Thoracic aorta (tissue), 2 donors: ENCODE data around the gene PHF1. TPM values are rescaled to one million over a fixed set of nuclear protein-coding genes. Genes with fewer than 3 reads are reported as not detected.
"Not testable (repeated sequence)": the region's sequence is repeated elsewhere in the genome, so short reads cannot be mapped to it uniquely, and the experiment has no call there.

Experiments
- ATAC-seq: fragments of 150-250 bp; one replicate; pipeline ENCODE4 v1.8.0; 2017; ENCODE audit warnings: low read depth; ENCODE audit not compliant: insufficient number of reproducible peaks, low FRiP score
- DNase-seq: peaks from one replicate; pipeline ENCODE4 v3.0.0-alpha.2; 2020; ENCODE audit warnings: low spot score
- H3K27ac ChIP-seq, 2 donors: fragments of 200-600 bp; sonication (generic); 1 replicate in 1 of 2; 2 replicates in 1 of 2; pipeline ENCODE4 v1.5.1; 2016; ENCODE audit warnings: mild to moderate bottlenecking in 2 of 2, moderate library complexity in 2 of 2
- H3K27me3 ChIP-seq: fragments of 200-600 bp; sonication (generic); replicated peaks from 2 replicates; pipeline ENCODE4 v1.6.0; 2016; ENCODE audit warnings: mild to moderate bottlenecking; ENCODE audit not compliant: insufficient read depth
- H3K36me3 ChIP-seq: fragments of 200-600 bp; sonication (generic); one replicate; pipeline ENCODE4 v1.5.1; 2016
- H3K4me1 ChIP-seq, 2 donors: fragments of 200-600 bp; sonication (generic); 1 replicate in 1 of 2; 2 replicates in 1 of 2; pipeline versions ENCODE4 v1.5.1 to v1.6.0; 2016; ENCODE audit warnings: low read depth in 2 of 2, mild to moderate bottlenecking in 1 of 2; ENCODE audit not compliant: control insufficient read depth in 1 of 2
- H3K4me3 ChIP-seq: fragments of 200-600 bp; sonication (generic); 2 replicates; pipeline ENCODE4 v1.5.1; 2016; ENCODE audit warnings: mild to moderate bottlenecking
- H3K9me3 ChIP-seq: fragments of 200-600 bp; sonication (generic); 2 replicates; pipeline ENCODE4 v1.5.1; 2016
- CTCF ChIP-seq: fragments of 200-600 bp; sonication (generic); IDR thresholded peaks from one replicate; pipeline ENCODE4 v1.5.1; 2019; ENCODE audit warnings: antibody characterized with exemption
- total RNA-seq, 2 donors: library from RNA; depleted of rRNA; stranded (reverse); fragments of >200 nt; gene quantifications; one replicate each; pipeline versions ENCODE4 v1.1.0 to v1.2.3, GENCODE V29; 2016

Gene PHF1
- total RNA-seq, 2 donors from 2014 or later, result 82.0 to 104 TPM

DNA sequence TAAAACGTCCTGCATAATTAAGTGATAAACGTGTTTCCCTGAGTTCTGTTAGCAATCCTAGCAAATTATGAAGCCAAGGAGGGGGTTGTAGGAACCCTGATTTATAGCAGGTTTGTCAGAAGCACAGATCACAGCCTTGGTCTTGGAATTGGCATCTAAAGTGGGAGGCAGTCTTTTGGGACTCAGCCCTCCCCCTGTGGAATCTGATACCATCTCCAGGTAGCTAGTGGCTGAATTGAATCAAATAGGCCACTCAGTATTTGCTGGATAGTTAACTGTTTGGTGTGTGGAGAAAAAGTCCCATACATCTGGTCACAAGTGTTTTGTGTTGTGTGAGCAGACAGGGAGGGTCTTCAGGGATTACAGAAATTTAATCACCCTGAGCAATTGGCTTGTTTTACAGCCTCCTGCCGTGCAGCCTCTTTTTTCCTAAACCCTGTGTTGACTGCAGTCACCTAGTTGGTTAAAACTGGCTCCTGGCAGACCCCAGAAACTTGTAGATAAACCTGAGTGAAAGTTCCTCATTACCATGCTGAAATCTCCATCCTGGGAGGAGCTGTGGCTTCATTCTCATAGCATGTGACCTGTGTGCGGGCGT, 38.2 kb upstream of the PHF1 start:
- no peak overlapping the region for H3K4me3 ChIP-seq
- ATAC-seq (no peak), DNase-seq (no peak)
- H3K36me3 ChIP-seq, result no peaks in the 10 kb centered on the region
- peaks cover 14 to 21% of the 10 kb centered on the region in 2 donors for H3K4me1 ChIP-seq
- no peaks in the 10 kb centered on the region for H3K9me3 ChIP-seq
- H3K27me3 ChIP-seq, result no peaks in the 10 kb centered on the region
- TF ChIP-seq CTCF, result no peak
- H3K27ac ChIP-seq, result no peak overlapping the region

DNA sequence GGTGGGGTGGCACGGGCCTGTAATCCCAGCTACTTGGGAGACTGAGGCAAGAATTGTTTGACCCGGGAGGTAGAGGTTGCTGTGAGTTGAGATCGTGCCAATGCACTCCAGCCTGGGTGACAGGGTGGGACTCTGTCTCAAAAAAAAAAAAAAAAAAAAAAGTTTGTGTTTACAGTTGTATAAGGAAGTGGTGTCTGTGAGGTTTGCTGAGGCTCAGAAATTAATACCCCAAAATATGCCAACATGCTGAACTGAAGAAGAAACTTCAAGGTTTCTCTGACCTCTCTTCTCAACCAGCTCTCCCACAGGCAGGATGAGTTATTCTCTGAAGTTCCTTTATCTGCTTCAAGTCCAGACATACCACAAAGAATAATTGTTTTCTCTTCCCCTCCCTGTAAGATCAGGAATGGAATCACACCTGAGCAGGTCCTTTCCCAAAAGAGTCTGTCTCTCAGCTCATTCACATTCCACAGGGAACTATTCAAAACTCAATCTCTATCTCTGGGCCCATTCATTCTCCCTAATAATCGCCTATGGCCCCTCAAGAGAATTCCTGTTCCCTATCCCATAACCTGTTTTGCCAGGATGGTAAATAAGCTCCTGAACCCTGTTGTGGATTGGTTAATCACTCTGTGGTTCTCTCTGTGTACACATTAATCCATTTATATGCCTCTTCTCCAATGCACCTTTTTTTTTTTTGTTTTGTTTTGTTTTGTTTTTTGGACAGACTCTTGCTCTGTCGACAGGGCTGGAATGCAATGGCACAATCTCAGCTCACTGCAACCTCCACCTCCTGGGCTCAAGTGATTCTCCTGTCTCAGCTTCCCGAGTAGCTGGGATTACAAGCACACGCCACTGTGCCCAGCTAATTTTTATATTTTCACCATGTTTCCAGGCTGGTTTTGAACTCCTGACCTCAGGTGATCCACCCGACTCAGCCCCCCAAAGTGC, 36.6 kb upstream of the PHF1 start:
- no peak for TF ChIP-seq CTCF
- DNase-seq (no peak), ATAC-seq (no peak)
- peaks cover 14 to 21% of the 10 kb centered on the region in 2 donors for H3K4me1 ChIP-seq
- no peaks in the 10 kb centered on the region for H3K36me3 ChIP-seq
- no peak overlapping the region for H3K4me3 ChIP-seq
- H3K27me3 ChIP-seq, result no peaks in the 10 kb centered on the region
- H3K9me3 ChIP-seq, result no peaks in the 10 kb centered on the region
- H3K27ac ChIP-seq, result peak overlapping the region; percentile 25 to 63

GRCh38 chr6:33375143-33375671, 35.6 kb upstream of the PHF1 start:
- no peak for TF ChIP-seq CTCF
- DNase-seq (peak; percentile 56), ATAC-seq (peak; percentile 96)
- Histone ChIP-seq H3K4me3 (peak overlapping the region; percentile 54), H3K27ac (peak overlapping the region; percentile 57 to 63), H3K36me3 (no peaks in the 10 kb centered on the region), H3K4me1 (peaks cover 14 to 21% of the 10 kb centered on the region in 2 donors), H3K27me3 (no peaks in the 10 kb centered on the region), H3K9me3 (no peaks in the 10 kb centered on the region)

DNA sequence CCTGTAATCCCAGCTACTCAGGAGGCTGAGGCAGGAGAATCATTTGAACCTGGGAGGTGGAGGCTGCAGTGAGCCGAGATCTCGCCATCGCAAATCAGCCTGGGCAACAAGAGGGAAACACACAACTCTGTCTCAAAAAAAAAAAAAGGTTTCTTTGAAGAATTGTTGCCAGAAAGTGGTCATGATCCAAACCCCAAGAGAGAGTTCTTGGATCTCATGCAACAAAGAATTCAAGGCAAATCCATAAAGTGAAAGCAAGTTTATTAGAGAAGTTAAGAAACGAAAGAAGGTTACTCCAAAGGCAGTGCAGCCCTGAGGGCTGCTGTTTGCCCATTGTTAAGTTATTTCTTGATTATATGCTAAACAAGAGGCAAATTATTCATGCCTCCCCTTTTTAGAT, 33.6 kb upstream of the PHF1 start:
- Histone ChIP-seq H3K4me1 (peaks cover 14 to 21% of the 10 kb centered on the region in 2 donors), H3K27ac (no peak overlapping the region), H3K27me3 (no peaks in the 10 kb centered on the region), H3K9me3 (no peaks in the 10 kb centered on the region), H3K4me3 (peak overlapping the region; percentile 15), H3K36me3 (no peaks in the 10 kb centered on the region)
- no peak for TF ChIP-seq CTCF
- no peak for DNase-seq
- ATAC-seq, result no peak

GRCh38 chr6:33379184-33379583, 31.6 kb upstream of the PHF1 start:
- H3K36me3 ChIP-seq, H3K9me3 ChIP-seq, H3K4me3 ChIP-seq, H3K27ac ChIP-seq, ATAC-seq, H3K27me3 ChIP-seq, DNase-seq: not testable (repeated sequence)
- H3K4me1 ChIP-seq, result peaks cover 13 to 19% of the 10 kb centered on the region in 2 donors
